Natural killer cell (primary cell): Measurements from ENCODE around the gene MEX3D. TPM values are rescaled to one million over a fixed set of nuclear protein-coding genes. Genes with fewer than 3 reads are reported as not detected.

Experiments used
- ATAC-seq, 3 donors: fragments of 150-1000 bp in 2 of 3; fragments of 200-7000 bp in 1 of 3; cut with Tn5 transposase; 1 replicate in 1 of 3; 2 replicates in 2 of 3; pipeline ENCODE4 v1.10.0; 2021; ENCODE audit warnings: mild to moderate bottlenecking in 2 of 3, moderate library complexity in 2 of 3
- DNase-seq, 2 donors: peaks; one replicate each; pipeline versions ENCODE4 v3.0.0 to v3.0.0-alpha.2; 2013 to 2021; ENCODE audit warnings: mixed read lengths in 1 of 2
- H3K27ac ChIP-seq: one replicate; pipeline ENCODE4 v1.5.1; 2013; ENCODE audit warnings: mild to moderate bottlenecking, low read length
- H3K27me3 ChIP-seq: one replicate; pipeline ENCODE4 v1.6.1; 2013; ENCODE audit warnings: low read length; ENCODE audit not compliant: control insufficient read depth, insufficient read depth
- H3K36me3 ChIP-seq: one replicate; pipeline ENCODE4 v1.6.1; 2013; ENCODE audit warnings: low read length; ENCODE audit not compliant: control insufficient read depth, insufficient read depth
- H3K4me1 ChIP-seq: one replicate; pipeline ENCODE4 v1.6.1; 2013; ENCODE audit warnings: low read length; ENCODE audit not compliant: control insufficient read depth, insufficient read depth
- H3K4me3 ChIP-seq: one replicate; pipeline ENCODE4 v1.5.1; 2013; ENCODE audit warnings: low read length
- H3K9me3 ChIP-seq: one replicate; pipeline ENCODE4 v1.6.1; 2013; ENCODE audit warnings: low read length; ENCODE audit not compliant: control insufficient read depth, insufficient read depth
- H3K27ac Mint-ChIP-seq, 2 donors: one replicate each; pipeline ENCODE4 v1.8.0; 2022; ENCODE audit warnings: mild to moderate bottlenecking in 2 of 2, mixed read lengths in 2 of 2, moderate library complexity in 1 of 2
- H3K27me3 Mint-ChIP-seq, 2 donors: one replicate each; pipeline ENCODE4 v1.8.0; 2022; ENCODE audit warnings: low read depth in 2 of 2, mixed read lengths in 2 of 2
- H3K36me3 Mint-ChIP-seq: one replicate; pipeline ENCODE4 v1.8.0; 2022; ENCODE audit warnings: mixed read lengths
- H3K4me1 Mint-ChIP-seq, 2 donors: one replicate each; pipeline ENCODE4 v1.8.0; 2022; ENCODE audit warnings: mixed read lengths in 2 of 2
- H3K4me3 Mint-ChIP-seq: one replicate; pipeline ENCODE4 v1.8.0; 2022; ENCODE audit warnings: mild to moderate bottlenecking, moderate library complexity, mixed read lengths
- H3K9me3 Mint-ChIP-seq, 2 donors: one replicate each; pipeline ENCODE4 v1.8.0; 2022; ENCODE audit warnings: mixed read lengths in 2 of 2
- WGBS: methylation state at CpG from one replicate; pipeline ENCODE4 v1.1.7; 2013; ENCODE audit warnings: missing lambda C conversion rate; ENCODE audit not compliant: insufficient coverage; 5-methylcytosine and 5-hydroxymethylcytosine counted together
- intact Hi-C: fragments of 100-400 bp; cut with micrococcal nuclease; formaldehyde crosslinking; loops from one replicate; pipeline ENCODE4 v1.14.2; 2022
- total RNA-seq, 4 donors: library from RNA; stranded (reverse); fragments of 120-200 nt in 1 of 4; gene quantifications; one replicate each; pipeline versions ENCODE4 v1.2.3 to v1.2.4, GENCODE V29; 2013 to 2022
- TF ChIP-seq, protein P1 (sequence below): fragments of 200-600 bp; IDR thresholded peaks from one replicate; pipeline ENCODE4 v1.8.0; 2022; ENCODE audit warnings: antibody characterized with exemption

Gene MEX3D
- total RNA-seq, 3 donors from 2014 or later (not counting 1 experiment from before 2014, with no cell fraction given) = 4.2 to 6.9 (median 4.4) TPM

DNA sequence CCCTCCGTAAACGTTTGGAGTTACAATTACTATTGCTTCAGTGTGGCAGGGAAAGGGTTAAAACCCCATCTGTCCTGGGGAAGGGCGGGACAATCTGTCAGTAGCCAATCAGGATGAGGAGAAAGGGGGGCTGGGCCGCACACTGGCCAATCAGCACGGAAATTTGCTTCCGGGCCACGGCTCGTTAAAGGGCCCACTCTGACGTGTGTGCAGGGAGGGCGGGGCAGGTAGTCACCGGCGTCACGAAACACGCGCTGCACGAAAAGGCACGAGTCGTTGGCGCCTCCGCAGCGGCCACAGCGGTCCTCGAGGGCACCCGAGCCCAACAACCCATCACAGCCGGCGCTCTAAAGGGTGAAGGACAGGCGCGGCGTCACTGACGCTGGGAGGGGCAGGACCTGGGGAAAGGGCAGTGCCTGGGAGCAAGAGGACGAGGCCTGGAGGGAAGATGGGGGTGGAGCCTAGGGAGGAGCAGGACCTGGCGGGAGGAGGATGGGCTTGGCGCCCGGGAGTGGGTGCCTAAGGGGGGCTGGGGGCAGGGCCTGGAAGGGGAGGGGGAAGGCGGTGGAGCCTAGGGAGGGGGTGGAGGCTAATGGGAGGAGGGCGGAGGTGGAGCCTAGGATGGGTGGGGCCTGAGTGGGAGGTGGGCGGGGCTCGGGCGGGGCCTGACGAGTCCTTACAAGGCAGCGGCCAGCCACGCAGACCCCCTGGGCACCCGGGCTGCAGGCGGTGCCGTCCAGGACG lies 60.2 kb downstream of the MEX3D start:
- peaks cover 15 to 30% of the 10 kb centered on the region in 2 donors for H3K27me3 Mint-ChIP-seq
- H3K9me3 Mint-ChIP-seq = no peaks in the 10 kb centered on the region
- intact Hi-C loops = loop anchor here (1.0 kb wide), 1 partner anchor 18 kb away; the partner anchor contains the start of gene PCSK4
- peaks cover 10 to 20% of the 10 kb centered on the region in 2 donors for H3K4me1 Mint-ChIP-seq
- H3K4me3 Mint-ChIP-seq = peak overlapping the region; percentile 78
- peak overlapping the region; percentile 83 to 94 for H3K27ac Mint-ChIP-seq
- H3K9me3 ChIP-seq = peaks cover 9% of the 10 kb centered on the region
- no peaks in the 10 kb centered on the region for H3K36me3 ChIP-seq
- peaks cover 35% of the 10 kb centered on the region for H3K4me1 ChIP-seq
- peak; percentile 90 to 97 for DNase-seq
- H3K36me3 Mint-ChIP-seq = no peaks in the 10 kb centered on the region
- 2% methylated on average over 46 of the region's 46 CpGs for WGBS
- peak overlapping the region; percentile 40 for H3K4me3 ChIP-seq
- peak overlapping the region; percentile 41 for H3K27ac ChIP-seq
- peak; percentile 90 to 95 (median 91) for ATAC-seq
- TF ChIP-seq, protein P1, sequence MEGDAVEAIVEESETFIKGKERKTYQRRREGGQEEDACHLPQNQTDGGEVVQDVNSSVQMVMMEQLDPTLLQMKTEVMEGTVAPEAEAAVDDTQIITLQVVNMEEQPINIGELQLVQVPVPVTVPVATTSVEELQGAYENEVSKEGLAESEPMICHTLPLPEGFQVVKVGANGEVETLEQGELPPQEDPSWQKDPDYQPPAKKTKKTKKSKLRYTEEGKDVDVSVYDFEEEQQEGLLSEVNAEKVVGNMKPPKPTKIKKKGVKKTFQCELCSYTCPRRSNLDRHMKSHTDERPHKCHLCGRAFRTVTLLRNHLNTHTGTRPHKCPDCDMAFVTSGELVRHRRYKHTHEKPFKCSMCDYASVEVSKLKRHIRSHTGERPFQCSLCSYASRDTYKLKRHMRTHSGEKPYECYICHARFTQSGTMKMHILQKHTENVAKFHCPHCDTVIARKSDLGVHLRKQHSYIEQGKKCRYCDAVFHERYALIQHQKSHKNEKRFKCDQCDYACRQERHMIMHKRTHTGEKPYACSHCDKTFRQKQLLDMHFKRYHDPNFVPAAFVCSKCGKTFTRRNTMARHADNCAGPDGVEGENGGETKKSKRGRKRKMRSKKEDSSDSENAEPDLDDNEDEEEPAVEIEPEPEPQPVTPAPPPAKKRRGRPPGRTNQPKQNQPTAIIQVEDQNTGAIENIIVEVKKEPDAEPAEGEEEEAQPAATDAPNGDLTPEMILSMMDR = no peak
- H3K27me3 ChIP-seq = peaks cover 15% of the 10 kb centered on the region

DNA sequence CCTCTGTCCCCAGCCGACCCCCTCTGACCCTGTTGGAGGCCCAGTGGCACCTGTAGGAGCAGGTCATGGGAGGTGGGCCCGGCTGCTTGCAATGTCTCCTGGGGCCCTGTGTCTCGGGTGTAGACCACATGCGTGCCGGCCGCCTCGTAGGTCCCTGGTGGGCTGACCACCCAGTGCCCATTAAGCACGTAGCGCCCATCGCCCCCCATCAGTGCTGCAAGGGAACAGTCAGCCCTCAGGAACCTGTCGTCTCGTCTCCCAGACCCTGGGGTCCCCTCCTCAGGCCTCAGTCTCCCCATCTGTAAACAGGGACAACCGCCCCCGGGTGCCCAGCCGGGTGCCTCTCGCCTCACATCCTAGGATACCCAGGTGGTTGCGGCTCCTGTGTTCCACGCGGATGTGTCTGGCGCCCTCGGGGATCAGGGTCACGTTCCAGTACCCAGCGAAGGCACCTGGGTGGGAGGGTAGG lies 60.9 kb downstream of the MEX3D start:
- Mint-ChIP-seq H3K27me3 (peaks cover 15 to 33% of the 10 kb centered on the region in 2 donors), H3K4me1 (peaks cover 10 to 20% of the 10 kb centered on the region in 2 donors), H3K4me3 (no peak overlapping the region), H3K36me3 (no peaks in the 10 kb centered on the region), H3K9me3 (no peaks in the 10 kb centered on the region), H3K27ac (peak overlapping the region; percentile 83 to 94)
- H3K36me3 ChIP-seq = no peaks in the 10 kb centered on the region
- no peak for DNase-seq
- peaks cover 14% of the 10 kb centered on the region for H3K27me3 ChIP-seq
- H3K9me3 ChIP-seq = peaks cover 9% of the 10 kb centered on the region
- peaks cover 31% of the 10 kb centered on the region for H3K4me1 ChIP-seq
- ATAC-seq = no peak
- TF ChIP-seq, protein P1 = no peak
- WGBS = 78% methylated on average over 23 of the region's 23 CpGs
- H3K27ac ChIP-seq = peak overlapping the region; percentile 41
- no peak overlapping the region for H3K4me3 ChIP-seq
- intact Hi-C loops = loop anchor here (1.0 kb wide), 1 partner anchor 17 kb away; the partner anchor contains the start of gene PCSK4

DNA sequence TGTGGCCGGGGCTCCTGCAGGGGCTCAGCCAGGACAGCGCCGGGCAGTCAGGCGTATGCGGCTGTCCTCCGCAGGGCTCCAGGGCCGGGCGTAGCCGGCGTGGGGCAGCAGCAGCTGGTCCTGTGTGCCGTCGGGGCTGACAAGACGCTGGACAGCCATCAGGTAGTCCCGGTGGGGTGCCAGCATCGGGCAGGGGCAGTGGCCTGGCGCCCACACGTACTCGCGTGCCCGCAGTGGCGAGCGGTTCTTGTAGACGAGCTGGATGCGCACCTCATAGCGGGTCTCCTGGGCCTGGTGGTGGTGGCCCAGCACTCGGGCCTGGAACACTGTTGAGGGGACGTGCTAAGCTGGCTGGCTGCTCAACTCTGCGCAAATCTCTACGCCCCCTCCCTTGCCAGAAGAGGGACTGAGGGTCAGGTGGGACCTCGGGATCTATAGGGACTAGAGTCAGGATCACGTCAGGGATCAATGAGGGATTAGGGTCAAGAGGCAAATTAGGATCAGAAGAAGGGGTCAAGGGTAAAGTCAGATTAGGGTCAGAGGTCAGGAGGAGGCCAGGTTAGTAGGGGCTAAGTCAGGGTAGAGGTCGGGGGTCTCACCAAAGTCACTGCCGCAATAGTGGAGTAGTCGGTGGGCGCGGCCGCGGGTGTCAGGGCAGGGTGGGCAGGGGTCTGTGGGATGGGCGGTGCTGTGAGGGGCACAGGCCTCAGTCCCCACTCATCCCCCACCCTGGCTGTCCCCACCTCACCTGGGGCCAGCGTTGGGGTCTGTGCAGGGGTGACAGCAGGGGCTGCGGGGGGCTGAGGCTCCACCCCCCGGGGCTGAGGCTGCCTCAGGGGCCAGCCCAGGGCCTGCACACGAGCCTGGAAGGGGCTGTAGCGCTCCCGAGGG lies 61.9 kb downstream of the MEX3D start:
- Histone ChIP-seq H3K4me3 (no peak overlapping the region), H3K36me3 (no peaks in the 10 kb centered on the region), H3K9me3 (peaks cover 9% of the 10 kb centered on the region), H3K27me3 (peaks cover 11% of the 10 kb centered on the region), H3K4me1 (peaks cover 27% of the 10 kb centered on the region), H3K27ac (no peak overlapping the region)
- WGBS = 91% methylated on average over 45 of the region's 45 CpGs
- H3K27ac Mint-ChIP-seq = peak overlapping the region in 1 of 2 donors; percentile 36
- intact Hi-C loops = no loop called here
- ATAC-seq = no peak
- DNase-seq = no peak
- H3K4me3 Mint-ChIP-seq = no peak overlapping the region
- TF ChIP-seq, protein P1 = no peak
- no peaks in the 10 kb centered on the region for H3K36me3 Mint-ChIP-seq
- peaks cover 15 to 33% of the 10 kb centered on the region in 2 donors for H3K27me3 Mint-ChIP-seq
- peaks cover 10 to 20% of the 10 kb centered on the region in 2 donors for H3K4me1 Mint-ChIP-seq
- H3K9me3 Mint-ChIP-seq = no peaks in the 10 kb centered on the region
